MG63 (cell line): ENCODE measurements around the gene COL13A1. TPM values are rescaled to one million over a fixed set of nuclear protein-coding genes. Genes with fewer than 3 reads are reported as not detected.

Experiments used
- DNase-seq: peaks from one replicate; pipeline ENCODE4 v3.0.0-alpha.2; 2020
- H3K27me3 ChIP-seq: fragments of 250-450 bp; sonication (Bioruptor Pico); 2 replicates; pipeline ENCODE4 v1.5.1; 2020; ENCODE audit warnings: mild to moderate bottlenecking, moderate library complexity
- H3K36me3 ChIP-seq: fragments of 250-450 bp; sonication (Bioruptor Pico); 2 replicates; pipeline ENCODE4 v1.5.1; 2020; ENCODE audit warnings: mild to moderate bottlenecking, moderate library complexity
- H3K4me3 ChIP-seq: fragments of 250-450 bp; sonication (Bioruptor Pico); 2 replicates; pipeline ENCODE4 v1.5.1; 2020; ENCODE audit warnings: mild to moderate bottlenecking, moderate library complexity
- H3K9me3 ChIP-seq: fragments of 250-450 bp; sonication (Bioruptor Pico); 2 replicates; pipeline ENCODE4 v1.5.1; 2020; ENCODE audit warnings: mild to moderate bottlenecking, moderate library complexity
- total RNA-seq: library from RNA; depleted of rRNA; stranded (reverse); fragments of >200 nt; shearing (Covaris generic); gene quantifications from 2 replicates; pipeline ENCODE4 v1.2.3, GENCODE V29; 2014; ENCODE audit warnings: low replicate concordance

The COL13A1 gene
- total RNA-seq, 1 experiment from 2014 or later: 9.1 TPM

DNA sequence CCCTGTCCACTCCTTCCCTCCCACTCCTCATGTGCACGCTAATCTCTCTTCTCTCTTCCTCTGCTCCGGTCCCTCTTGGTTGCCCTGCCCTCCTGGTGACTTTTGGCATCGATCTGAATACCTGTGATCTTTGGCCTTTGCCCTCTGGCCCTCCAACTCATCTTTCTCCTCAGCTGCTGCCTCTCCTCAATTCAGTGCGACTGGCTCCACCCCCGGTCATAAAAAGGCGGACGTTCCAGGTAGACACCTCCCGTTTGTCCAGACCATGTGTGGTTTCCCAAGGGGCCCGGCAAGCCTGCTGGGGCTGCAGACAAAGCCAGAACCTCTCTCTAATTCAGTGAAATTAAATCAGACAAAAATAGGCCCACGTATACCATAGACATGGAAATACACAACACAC is 96.8 kb downstream of the COL13A1 start:
- H3K27me3 ChIP-seq: no peaks in the 10 kb centered on the region
- H3K4me3 ChIP-seq: no peak overlapping the region
- H3K36me3 ChIP-seq: no peaks in the 10 kb centered on the region
- no peaks in the 10 kb centered on the region for H3K9me3 ChIP-seq
- no peak for DNase-seq

- DNase-seq: no peak
Observed at GRCh38 chr10:69898941-69899340, 97.2 kb downstream of the COL13A1 start.

DNA sequence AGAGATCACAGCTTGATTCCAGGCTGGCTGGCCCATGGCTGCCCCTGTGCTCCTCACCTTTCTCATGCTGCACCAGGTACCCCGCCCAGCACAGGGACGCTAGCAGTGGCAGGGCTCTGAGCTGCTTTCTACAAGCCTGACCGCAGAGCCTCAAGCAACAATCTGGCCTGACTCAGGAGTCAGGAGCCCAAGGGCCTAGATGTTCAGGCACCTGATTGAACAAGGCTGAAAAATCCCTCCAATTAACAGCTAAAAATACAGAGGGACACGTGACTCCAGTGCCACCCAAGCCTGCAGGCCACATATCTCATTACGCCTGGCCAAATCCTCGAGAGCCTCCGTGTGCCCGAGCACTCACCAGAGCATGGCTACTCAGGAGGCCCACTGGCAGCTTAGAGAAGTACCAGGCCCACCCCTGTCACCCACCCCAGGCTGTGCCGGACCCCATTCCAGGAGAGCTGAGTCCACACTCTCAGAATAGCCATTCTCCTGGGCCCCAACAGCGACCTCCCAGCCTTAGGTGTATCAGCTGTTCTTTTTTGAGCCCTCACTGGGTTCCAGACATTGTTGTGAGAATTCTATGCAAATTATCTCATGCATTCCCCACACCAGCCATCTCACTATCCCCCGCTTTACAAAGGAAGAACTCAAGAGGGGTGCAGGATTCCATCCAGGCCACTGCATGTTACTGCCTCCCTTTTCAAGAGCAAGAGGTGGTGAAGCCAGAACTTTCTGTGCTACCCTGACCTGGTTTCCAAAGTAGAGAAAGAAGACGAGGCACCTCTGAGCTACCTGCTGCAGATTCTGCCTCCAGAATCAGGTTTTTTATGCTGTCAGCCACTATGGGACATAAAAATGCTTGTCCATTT is 98.3 kb downstream of the COL13A1 start:
- no peaks in the 10 kb centered on the region for H3K27me3 ChIP-seq
- no peaks in the 10 kb centered on the region for H3K9me3 ChIP-seq
- no peak overlapping the region for H3K4me3 ChIP-seq
- no peak for DNase-seq
- H3K36me3 ChIP-seq: no peaks in the 10 kb centered on the region

More at GRCh38 chr10:69898941-69899340, 97.2 kb downstream of the COL13A1 start:
- Histone ChIP-seq H3K36me3 (no peaks in the 10 kb centered on the region), H3K9me3 (no peaks in the 10 kb centered on the region), H3K4me3 (no peak overlapping the region), H3K27me3 (no peaks in the 10 kb centered on the region)

GRCh38 chr10:69901022-69901421 is 99.3 kb downstream of the COL13A1 start:
- Histone ChIP-seq H3K36me3 (no peaks in the 10 kb centered on the region), H3K4me3 (no peak overlapping the region), H3K27me3 (no peaks in the 10 kb centered on the region), H3K9me3 (no peaks in the 10 kb centered on the region)
- no peak for DNase-seq

DNA sequence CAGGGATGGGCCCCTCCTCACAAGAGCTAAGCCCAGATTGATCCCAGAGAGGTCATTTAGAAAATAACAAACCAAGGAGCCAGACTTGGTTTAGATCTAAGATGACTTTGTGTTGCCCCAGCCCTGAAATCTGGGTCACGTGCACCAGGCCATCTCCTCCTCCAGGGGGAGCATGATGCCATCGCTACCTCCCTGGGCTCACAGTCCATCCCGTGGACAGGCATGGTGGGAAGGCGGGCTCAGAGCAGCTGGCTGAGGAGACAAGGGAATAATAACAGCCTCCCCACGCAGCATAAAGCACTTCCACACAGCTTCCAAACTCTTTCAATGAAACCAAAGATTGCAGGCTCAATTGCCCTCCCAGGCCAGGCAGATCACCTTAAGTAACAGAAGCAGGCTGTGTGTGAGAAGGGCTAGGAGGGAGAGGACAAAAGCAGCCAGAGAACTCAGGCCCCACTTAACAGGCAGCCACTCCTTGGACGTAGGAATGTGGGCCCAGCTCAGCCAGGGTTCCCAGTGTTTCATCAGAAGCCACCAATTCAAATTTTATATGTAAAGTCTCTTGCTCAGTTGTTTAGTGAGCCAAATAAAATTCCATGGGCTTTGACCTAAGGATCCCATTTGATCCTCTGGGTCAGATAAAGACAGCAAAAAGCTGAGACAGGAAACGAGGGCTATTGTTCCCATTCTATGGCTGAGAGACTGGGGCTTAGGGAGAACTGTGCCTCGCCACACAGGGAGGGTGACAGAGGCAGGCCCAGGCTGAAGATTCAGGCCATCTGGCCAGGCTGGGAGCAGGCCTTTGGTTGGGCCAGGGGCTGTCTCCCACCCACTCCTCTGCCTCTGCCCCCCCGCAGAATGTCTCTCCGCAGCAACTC is 100.2 kb downstream of the COL13A1 start:
- H3K4me3 ChIP-seq: no peak overlapping the region
- no peaks in the 10 kb centered on the region for H3K9me3 ChIP-seq
- DNase-seq: peak; percentile 54
- H3K36me3 ChIP-seq: no peaks in the 10 kb centered on the region
- H3K27me3 ChIP-seq: no peaks in the 10 kb centered on the region

DNA sequence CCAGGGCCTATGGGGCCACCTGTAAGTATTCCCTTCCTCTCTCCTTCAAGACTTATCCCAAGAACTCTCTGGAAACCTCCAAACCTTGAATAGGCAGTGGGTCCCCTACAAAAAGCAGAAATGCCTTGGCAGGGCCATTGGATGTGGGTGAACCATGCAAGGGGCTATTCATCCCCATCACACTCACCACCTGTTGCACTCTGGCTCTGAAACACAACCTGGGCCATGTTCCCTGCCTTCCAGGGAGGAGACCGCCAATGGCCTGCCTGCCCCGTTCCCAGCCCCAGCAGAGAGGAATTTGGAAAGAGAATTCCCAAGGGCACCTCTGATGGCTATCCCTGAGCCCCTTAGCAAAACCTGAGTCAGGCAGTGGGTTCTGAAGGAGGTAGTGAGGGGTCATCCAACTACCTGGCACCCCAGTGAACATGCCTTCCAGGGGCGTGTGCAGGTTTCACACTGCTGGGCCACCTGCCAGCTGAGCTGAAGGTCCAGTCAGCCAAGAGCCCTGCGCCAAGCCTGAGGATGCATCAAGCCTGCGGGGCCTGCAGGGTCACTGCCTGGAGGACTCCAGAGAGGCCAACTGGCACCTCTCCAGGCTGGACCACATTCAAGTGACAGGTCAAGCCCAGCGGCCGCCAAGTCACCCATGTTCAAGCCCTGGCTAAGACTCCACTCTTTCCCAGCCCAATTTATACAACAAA is 101.3 kb downstream of the COL13A1 start:
- H3K4me3 ChIP-seq: no peak overlapping the region
- peak; percentile 51 for DNase-seq
- no peaks in the 10 kb centered on the region for H3K27me3 ChIP-seq
- H3K36me3 ChIP-seq: no peaks in the 10 kb centered on the region
- no peaks in the 10 kb centered on the region for H3K9me3 ChIP-seq

- no peaks in the 10 kb centered on the region for H3K9me3 ChIP-seq
- no peak overlapping the region for H3K4me3 ChIP-seq
- no peaks in the 10 kb centered on the region for H3K36me3 ChIP-seq
- no peaks in the 10 kb centered on the region for H3K27me3 ChIP-seq
- DNase-seq: no peak
Observed at GRCh38 chr10:69904533-69904932, 102.8 kb downstream of the COL13A1 start.

GRCh38 chr10:69906425-69906824 is 104.7 kb downstream of the COL13A1 start:
- H3K4me3 ChIP-seq: no peak overlapping the region
- no peaks in the 10 kb centered on the region for H3K9me3 ChIP-seq
- H3K27me3 ChIP-seq: no peaks in the 10 kb centered on the region
- no peaks in the 10 kb centered on the region for H3K36me3 ChIP-seq
- no peak for DNase-seq

- no peak overlapping the region for H3K4me3 ChIP-seq
- H3K9me3 ChIP-seq: no peaks in the 10 kb centered on the region
- no peak for DNase-seq
- no peaks in the 10 kb centered on the region for H3K27me3 ChIP-seq
- H3K36me3 ChIP-seq: no peaks in the 10 kb centered on the region
Observed at GRCh38 chr10:69907517-69907916, 105.8 kb downstream of the COL13A1 start.

GRCh38 chr10:69908124-69908523 is 106.4 kb downstream of the COL13A1 start:
- no peaks in the 10 kb centered on the region for H3K27me3 ChIP-seq

DNA sequence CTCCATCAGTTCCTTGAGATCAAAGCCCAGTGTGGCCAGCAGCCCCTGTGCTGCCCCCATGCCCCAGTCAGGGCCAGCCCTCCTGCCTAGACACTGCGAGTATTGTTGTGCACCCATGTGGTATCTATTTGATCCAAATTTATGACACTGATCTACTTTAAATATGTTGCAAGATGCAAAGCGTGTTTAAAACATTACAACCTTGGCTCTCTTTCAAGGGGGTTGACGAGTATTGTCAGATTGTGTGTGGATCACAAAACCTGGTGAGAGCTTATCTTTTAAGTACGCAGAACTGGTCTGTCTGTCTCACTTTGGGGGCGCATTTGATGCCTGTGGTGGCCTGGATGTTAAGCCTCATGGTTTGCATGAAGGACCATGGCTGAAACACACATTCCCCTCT is 108.9 kb downstream of the COL13A1 start:
- Histone ChIP-seq H3K4me3 (no peak overlapping the region), H3K9me3 (no peaks in the 10 kb centered on the region), H3K36me3 (no peaks in the 10 kb centered on the region), H3K27me3 (no peaks in the 10 kb centered on the region)
- no peak for DNase-seq

More at GRCh38 chr10:69908124-69908523, 106.4 kb downstream of the COL13A1 start:
- Histone ChIP-seq H3K4me3 (no peak overlapping the region), H3K9me3 (no peaks in the 10 kb centered on the region), H3K36me3 (no peaks in the 10 kb centered on the region)
- no peak for DNase-seq

- DNase-seq: peak; percentile 71
- Histone ChIP-seq H3K36me3 (no peaks in the 10 kb centered on the region), H3K9me3 (no peaks in the 10 kb centered on the region), H3K4me3 (no peak overlapping the region), H3K27me3 (no peaks in the 10 kb centered on the region)
Observed at GRCh38 chr10:69911613-69912528, 110.2 kb downstream of the COL13A1 start.

DNA sequence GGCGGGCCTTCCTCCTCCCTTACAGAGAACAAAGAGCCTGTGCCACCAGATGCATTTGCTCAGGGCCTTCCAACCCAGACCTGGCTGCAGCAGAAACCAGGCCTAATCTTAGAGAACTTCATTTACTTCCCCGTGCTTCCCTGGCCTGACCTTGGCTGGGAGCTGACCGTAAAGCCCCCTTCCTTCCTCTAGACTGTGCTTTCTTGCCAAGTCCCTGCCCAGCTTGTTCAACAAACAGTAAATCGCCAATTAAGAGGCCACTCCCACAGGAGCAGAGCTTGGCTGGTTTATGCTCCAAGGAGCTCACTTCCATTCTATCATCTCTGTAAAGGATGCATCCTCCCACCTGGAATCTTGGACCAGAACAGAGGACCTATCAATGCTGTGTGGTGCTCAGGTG is 110.9 kb downstream of the COL13A1 start:
- H3K4me3 ChIP-seq: no peak overlapping the region
- no peaks in the 10 kb centered on the region for H3K27me3 ChIP-seq
- peak; percentile 17 for DNase-seq
- H3K36me3 ChIP-seq: no peaks in the 10 kb centered on the region
- H3K9me3 ChIP-seq: no peaks in the 10 kb centered on the region

DNA sequence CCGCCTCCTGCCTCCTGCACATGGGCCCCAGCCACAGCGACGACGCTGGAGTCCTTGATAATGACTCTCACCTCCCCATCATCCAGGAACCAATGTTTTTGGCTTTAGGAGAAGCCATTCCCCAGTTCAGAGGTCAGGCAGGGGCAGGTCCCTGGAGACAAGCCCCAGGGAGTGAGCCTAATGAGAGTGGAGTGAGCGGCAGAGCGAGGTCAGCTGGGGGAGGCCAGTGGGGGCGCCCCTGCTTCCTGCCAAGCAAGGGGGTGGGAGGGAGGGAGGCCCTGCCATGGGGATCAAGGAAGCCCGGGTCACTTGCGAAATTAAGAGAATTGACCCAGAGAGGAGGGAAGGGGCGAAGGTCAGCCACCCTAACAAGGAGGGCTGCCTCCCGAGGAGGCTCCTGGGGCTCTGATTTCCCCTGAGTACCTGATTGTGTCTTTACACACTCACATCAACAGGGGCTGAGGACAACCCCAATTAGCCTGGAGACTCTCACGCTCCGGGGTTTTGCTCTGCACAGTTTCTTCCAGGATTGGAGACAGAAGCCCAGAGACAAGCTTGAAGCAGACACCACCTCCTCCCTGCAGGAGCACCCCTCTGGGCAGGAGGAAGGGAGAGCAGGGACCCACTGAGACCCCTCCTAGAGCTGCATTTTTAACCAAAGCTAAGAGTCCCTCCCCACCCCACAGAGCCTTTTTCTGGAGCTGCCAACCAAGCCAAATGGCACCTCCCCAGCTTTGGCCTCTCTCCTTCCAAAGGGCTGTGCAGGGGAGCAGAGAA is 112.1 kb downstream of the COL13A1 start:
- DNase-seq: no peak
- no peaks in the 10 kb centered on the region for H3K36me3 ChIP-seq

DNA sequence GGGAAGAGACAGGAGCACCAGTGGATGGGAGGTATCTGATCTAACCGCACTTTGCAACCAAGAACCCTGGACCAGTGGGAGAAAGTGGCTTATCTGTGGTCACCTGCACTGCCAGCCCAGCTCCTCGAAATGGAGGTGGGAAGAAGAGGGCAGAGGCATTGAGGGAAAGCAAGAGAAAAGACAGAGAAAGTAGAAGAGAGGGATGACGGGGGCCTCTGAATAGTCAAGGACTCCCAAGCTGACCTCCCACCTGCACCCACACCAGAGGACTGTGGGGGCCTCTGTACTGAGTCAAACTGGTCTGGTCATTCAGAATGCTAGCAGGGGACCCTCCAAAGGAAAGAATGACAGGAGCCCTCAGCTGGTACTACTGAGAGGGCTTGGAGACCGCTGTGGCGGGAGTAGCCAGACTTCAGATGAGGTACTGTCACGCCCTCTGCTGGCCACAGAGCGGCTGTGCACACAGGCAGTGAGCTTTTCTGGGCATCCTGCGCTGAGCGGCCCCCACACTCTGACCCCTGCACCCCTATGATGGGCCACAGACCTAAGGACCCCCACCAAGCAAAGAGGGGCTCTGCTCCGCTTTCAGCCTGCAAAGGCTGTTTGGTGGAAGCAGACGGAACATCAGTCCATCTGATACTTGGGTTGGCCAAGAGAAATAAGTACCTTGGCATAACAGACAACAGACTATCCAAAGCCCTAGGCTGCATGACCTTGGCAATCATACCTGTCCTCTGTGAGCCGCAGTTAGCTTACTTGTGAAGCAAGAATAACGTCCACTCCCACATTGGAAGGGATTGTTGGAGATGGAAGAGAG is 112.9 kb downstream of the COL13A1 start:
- Histone ChIP-seq H3K9me3 (no peaks in the 10 kb centered on the region), H3K36me3 (no peaks in the 10 kb centered on the region), H3K27me3 (no peaks in the 10 kb centered on the region), H3K4me3 (no peak overlapping the region)
- peak; percentile 47 for DNase-seq

More for the DNA sequence above, 112.1 kb downstream of the COL13A1 start:
- H3K9me3 ChIP-seq: no peaks in the 10 kb centered on the region
- no peak overlapping the region for H3K4me3 ChIP-seq
- no peaks in the 10 kb centered on the region for H3K27me3 ChIP-seq
